Stimulated activated CD4-positive, alpha-beta T cell treated with anti-CD3 and anti-CD28 coated beads, TNF-alpha, amount 100 ng/mL, for 1 hour (primary cell): Measurements from ENCODE around the gene CCDC112.
"Not testable (repeated sequence)": the region's sequence is repeated elsewhere in the genome, so short reads cannot be mapped to it uniquely, and the experiment has no call there.

Experiments used
- DNase-seq, 3 donors: peaks; one replicate each; pipeline ENCODE4 v3.0.0-alpha.2; 2020; ENCODE audit warnings: low read depth in 3 of 3, low spot score in 1 of 3

CCDC112 gene

GRCh38 chr5:115262321-115263077 lies 34.0 kb downstream of the CCDC112 start, which contains the start of gene PGGT1B:
Gene PGGT1B (minus strand): TSS chr5:115262877. CDS start chr5:115262851, 26 bp downstream.
- DNase-seq, result peak in 2 of 3 donors; percentile 18 to 54

GRCh38 chr5:115262011-115262320 lies 34.5 kb downstream of the CCDC112 start:
- DNase-seq, result no peak

- no peak for DNase-seq
Observed at GRCh38 chr5:115260248-115260647, 36.2 kb downstream of the CCDC112 start.

GRCh38 chr5:115257981-115258380 lies 38.5 kb downstream of the CCDC112 start:
- DNase-seq, result no peak

GRCh38 chr5:115249379-115249778 lies 47.1 kb downstream of the CCDC112 start:
- DNase-seq, result not testable (repeated sequence)

GRCh38 chr5:115246361-115246991 lies 50.0 kb downstream of the CCDC112 start:
- DNase-seq, result no peak

GRCh38 chr5:115243412-115243811 lies 53.0 kb downstream of the CCDC112 start:
- no peak for DNase-seq

GRCh38 chr5:115241881-115242642 lies 54.4 kb downstream of the CCDC112 start:
- no peak for DNase-seq

- no peak for DNase-seq
Observed at GRCh38 chr5:115237066-115237465, 59.4 kb downstream of the CCDC112 start.

- DNase-seq, result no peak
Observed at GRCh38 chr5:115236599-115236998, 59.9 kb downstream of the CCDC112 start.

- no peak for DNase-seq
Observed at GRCh38 chr5:115231598-115231997, 64.9 kb downstream of the CCDC112 start.

GRCh38 chr5:115229606-115230005 lies 66.8 kb downstream of the CCDC112 start:
- no peak for DNase-seq

GRCh38 chr5:115227281-115227680 lies 69.2 kb downstream of the CCDC112 start:
- no peak for DNase-seq
